Uterus (tissue), 4 donors: ENCODE measurements around the gene CEACAM3. TPM values are rescaled to one million over a fixed set of nuclear protein-coding genes. Genes with fewer than 3 reads are reported as not detected.

Experiments used
- DNase-seq, 2 donors: peaks; one replicate each; pipeline ENCODE4 v3.0.0-alpha.2; 2019 to 2020
- H3K27ac ChIP-seq, 2 donors: fragments of 200-600 bp; sonication (generic); 1 replicate in 1 of 2; 2 replicates in 1 of 2; pipeline ENCODE4 v1.5.1; 2016 to 2018
- H3K27me3 ChIP-seq, 2 donors: fragments of 200-600 bp; sonication (generic); one replicate each; pipeline ENCODE4 v1.5.1; 2018 to 2019; ENCODE audit warnings: control low read depth in 1 of 2
- H3K36me3 ChIP-seq, 2 donors: fragments of 200-600 bp; sonication (generic); one replicate each; pipeline ENCODE4 v1.5.1; 2019; ENCODE audit warnings: control low read depth in 1 of 2
- H3K4me1 ChIP-seq, 2 donors: fragments of 200-600 bp; sonication (generic); one replicate each; pipeline ENCODE4 v1.5.1; 2018 to 2019; ENCODE audit warnings: control low read depth in 1 of 2
- H3K4me3 ChIP-seq, 2 donors: fragments of 200-600 bp; sonication (generic); 1 replicate in 1 of 2; 2 replicates in 1 of 2; pipeline ENCODE4 v1.5.1; 2018 to 2019; ENCODE audit warnings: mild to moderate bottlenecking in 1 of 2
- H3K9me3 ChIP-seq, 2 donors: fragments of 200-600 bp; sonication (generic); one replicate each; pipeline ENCODE4 v1.5.1; 2019; ENCODE audit warnings: control low read depth in 1 of 2
- CTCF ChIP-seq, 4 experiments: fragments of 200-600 bp in 2 of 4; fragments of 450-650 bp in 2 of 4; sonication (generic) in 2 of 4; IDR thresholded peaks; one replicate each; pipeline ENCODE4 v1.5.1; 2016 to 2019; ENCODE audit warnings: antibody characterized with exemption in 4 of 4, mild to moderate bottlenecking in 2 of 4, moderate library complexity in 1 of 4
- POLR2A ChIP-seq, 2 donors: fragments of 450-650 bp; IDR thresholded peaks; one replicate each; pipeline ENCODE4 v1.6.1; 2016; ENCODE audit warnings: antibody characterized with exemption in 2 of 2, mild to moderate bottlenecking in 1 of 2, moderate library complexity in 1 of 2
- intact Hi-C: fragments of 100-400 bp; cut with DNase I; formaldehyde crosslinking; loops from one replicate; pipeline ENCODE4 v1.15.1; 2023; ENCODE audit warnings: low total_unique reads
- total RNA-seq, 4 donors: library from RNA; depleted of rRNA in 3 of 4; stranded (reverse); fragments of >200 nt in 3 of 4; gene quantifications; one replicate each; pipeline versions ENCODE4 v1.1.0 to v1.2.4, GENCODE V29; 2014 to 2023
- donor health status: DM: yes; HTN: yes; CAD: no.

CEACAM3 gene
- total RNA-seq, 4 donors from 2014 or later: not detected

- DNase-seq: no peak
- intact Hi-C loops: no loop called here
- Histone ChIP-seq H3K27ac (no peak overlapping the region), H3K4me3 (no peak overlapping the region), H3K4me1 (no peaks in the 10 kb centered on the region), H3K9me3 (no peaks in the 10 kb centered on the region), H3K36me3 (no peaks in the 10 kb centered on the region), H3K27me3 (no peaks in the 10 kb centered on the region)
- no peak for TF ChIP-seq CTCF (IDR thresholded peaks at IDR 0.05)
- TF ChIP-seq POLR2A (IDR thresholded peaks at IDR 0.05): no peak
Observed at GRCh38 chr19:41813911-41814310, 17.5 kb downstream of the CEACAM3 start.

GRCh38 chr19:41815301-41815700 is 18.9 kb downstream of the CEACAM3 start:
- TF ChIP-seq CTCF (IDR thresholded peaks at IDR 0.05): no peak
- no peak for TF ChIP-seq POLR2A (IDR thresholded peaks at IDR 0.05)
- Histone ChIP-seq H3K27me3 (no peaks in the 10 kb centered on the region), H3K4me1 (no peaks in the 10 kb centered on the region), H3K4me3 (no peak overlapping the region), H3K27ac (no peak overlapping the region), H3K36me3 (no peaks in the 10 kb centered on the region), H3K9me3 (no peaks in the 10 kb centered on the region)
- intact Hi-C loops: no loop called here
- DNase-seq: no peak

GRCh38 chr19:41816761-41817160 is 20.4 kb downstream of the CEACAM3 start:
- H3K27me3 ChIP-seq: no peaks in the 10 kb centered on the region
- TF ChIP-seq CTCF (IDR thresholded peaks at IDR 0.05): no peak
- TF ChIP-seq POLR2A (IDR thresholded peaks at IDR 0.05): no peak

GRCh38 chr19:41821003-41821735 is 24.8 kb downstream of the CEACAM3 start:
- DNase-seq: no peak
- no peaks in the 10 kb centered on the region for H3K4me1 ChIP-seq
- H3K36me3 ChIP-seq: no peaks in the 10 kb centered on the region
- intact Hi-C loops: no loop called here
- TF ChIP-seq POLR2A (IDR thresholded peaks at IDR 0.05): no peak
- peak in 2 of 4 experiments; percentile 17 to 27 for TF ChIP-seq CTCF (IDR thresholded peaks at IDR 0.05)
- H3K4me3 ChIP-seq: no peak overlapping the region
- H3K27me3 ChIP-seq: no peaks in the 10 kb centered on the region
- H3K9me3 ChIP-seq: no peaks in the 10 kb centered on the region
- H3K27ac ChIP-seq: no peak overlapping the region

More at GRCh38 chr19:41816761-41817160, 20.4 kb downstream of the CEACAM3 start:
- intact Hi-C loops: no loop called here
- Histone ChIP-seq H3K9me3 (no peaks in the 10 kb centered on the region), H3K36me3 (no peaks in the 10 kb centered on the region), H3K27ac (no peak overlapping the region), H3K4me1 (no peaks in the 10 kb centered on the region), H3K4me3 (no peak overlapping the region)
- no peak for DNase-seq

GRCh38 chr19:41837981-41838708 is 41.8 kb downstream of the CEACAM3 start:
- intact Hi-C loops: no loop called here
- H3K27me3 ChIP-seq: no peaks in the 10 kb centered on the region

More at GRCh38 chr19:41837981-41838708, 41.8 kb downstream of the CEACAM3 start:
- Histone ChIP-seq H3K4me1 (no peaks in the 10 kb centered on the region), H3K36me3 (no peaks in the 10 kb centered on the region), H3K4me3 (no peak overlapping the region), H3K27ac (no peak overlapping the region), H3K9me3 (no peaks in the 10 kb centered on the region)
- no peak for DNase-seq
- no peak for TF ChIP-seq POLR2A (IDR thresholded peaks at IDR 0.05)
